ENCODE results near the gene AOAH. TPM values are rescaled to one million over a fixed set of nuclear protein-coding genes. Genes with fewer than 3 reads are reported as not detected.
A peak's percentile ranks its signal among the peaks of the same experiment; 100 is the strongest.

Gene AOAH
- total RNA-seq, 2 experiments from 2014 or later, result 19.4 to 26.8 TPM

DNA sequence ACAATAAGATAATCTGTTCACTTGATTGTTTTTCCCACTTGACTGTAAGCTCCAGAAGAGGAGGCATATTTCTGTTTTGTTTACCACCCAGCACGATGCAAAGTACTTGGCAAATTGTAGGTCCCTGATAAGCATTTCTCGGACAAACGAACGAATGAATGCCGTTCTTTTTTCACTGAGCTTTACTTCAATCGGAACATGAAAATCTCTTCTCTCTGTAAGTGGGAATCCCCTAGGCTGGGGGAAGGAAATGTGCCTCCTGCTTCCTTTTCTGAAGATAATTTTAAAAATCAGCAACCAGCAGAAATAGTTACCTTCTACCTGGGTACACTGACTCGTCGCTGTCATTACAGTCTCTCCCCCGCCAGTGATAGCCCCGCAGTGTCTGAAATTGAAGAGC, 102.9 kb downstream of the AOAH start:
- Mint-ChIP-seq H3K4me3 (no peak overlapping the region), H3K36me3 (peaks cover 16% of the 10 kb centered on the region), H3K9me3 (no peaks in the 10 kb centered on the region), H3K27me3 (no peaks in the 10 kb centered on the region), H3K4me1 (peaks cover 6% of the 10 kb centered on the region), H3K27ac (no peak overlapping the region)
- DNase-seq (no peak), ATAC-seq (ENCODE audit: low read depth) (no peak)
- POLR2A ChIA-PET, result no interaction called here

DNA sequence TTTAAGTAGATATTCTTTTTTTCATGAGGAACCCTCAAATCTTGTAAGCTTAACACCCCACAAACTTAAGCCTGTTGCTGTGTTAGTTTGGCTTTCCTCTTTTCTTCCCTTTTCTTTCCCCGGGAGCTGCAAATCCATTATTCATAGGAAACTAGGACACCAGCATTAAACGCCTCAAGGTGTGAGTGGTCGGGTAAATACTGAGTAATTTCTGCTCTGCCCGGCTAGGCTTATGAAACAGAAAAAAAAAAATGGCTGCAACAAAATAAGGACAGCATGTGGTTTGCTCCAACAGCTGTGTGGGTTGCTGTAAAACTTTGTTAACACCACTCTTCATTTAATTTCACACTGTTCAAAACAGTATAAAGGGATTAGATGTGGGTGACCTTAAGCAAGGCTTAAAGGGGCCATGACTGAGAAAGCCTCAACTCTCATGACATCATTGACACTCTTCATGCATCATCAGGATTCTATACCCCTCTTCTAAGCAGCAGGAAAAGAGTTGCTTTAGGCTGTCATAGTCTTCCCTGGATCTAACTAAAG, 104.1 kb downstream of the AOAH start:
- H3K36me3 Mint-ChIP-seq, result peaks cover 19% of the 10 kb centered on the region
- no peak overlapping the region for H3K27ac Mint-ChIP-seq
- peaks cover 3% of the 10 kb centered on the region for H3K4me1 Mint-ChIP-seq
- DNase-seq, result no peak
- no peak for ATAC-seq (ENCODE audit: low read depth)
- POLR2A ChIA-PET, result no interaction called here
- H3K27me3 Mint-ChIP-seq, result no peaks in the 10 kb centered on the region
- no peaks in the 10 kb centered on the region for H3K9me3 Mint-ChIP-seq
- H3K4me3 Mint-ChIP-seq, result no peak overlapping the region

GRCh38 chr7:36617408-36617807, 106.9 kb downstream of the AOAH start:
- ATAC-seq (ENCODE audit: low read depth), result no peak
- no peaks in the 10 kb centered on the region for H3K27me3 Mint-ChIP-seq
- no peak overlapping the region for H3K4me3 Mint-ChIP-seq
- no peaks in the 10 kb centered on the region for H3K9me3 Mint-ChIP-seq
- peaks cover 14% of the 10 kb centered on the region for H3K36me3 Mint-ChIP-seq
- no peak for DNase-seq
- POLR2A ChIA-PET, result no interaction called here
- H3K27ac Mint-ChIP-seq, result no peak overlapping the region
- H3K4me1 Mint-ChIP-seq, result peaks cover 12% of the 10 kb centered on the region

GRCh38 chr7:36615852-36616540, 108.3 kb downstream of the AOAH start:
- POLR2A ChIA-PET, result no interaction called here
- H3K4me1 Mint-ChIP-seq, result peaks cover 10% of the 10 kb centered on the region

GRCh38 chr7:36614959-36615358, 109.3 kb downstream of the AOAH start:
- H3K9me3 Mint-ChIP-seq, result no peaks in the 10 kb centered on the region
- H3K36me3 Mint-ChIP-seq, result peaks cover 11% of the 10 kb centered on the region
- H3K27ac Mint-ChIP-seq, result no peak overlapping the region
- peaks cover 10% of the 10 kb centered on the region for H3K4me1 Mint-ChIP-seq
- DNase-seq (no peak), ATAC-seq (ENCODE audit: low read depth) (no peak)
- H3K27me3 Mint-ChIP-seq, result no peaks in the 10 kb centered on the region
- POLR2A ChIA-PET, result no interaction called here
- H3K4me3 Mint-ChIP-seq, result no peak overlapping the region

More at GRCh38 chr7:36615852-36616540, 108.3 kb downstream of the AOAH start:
- no peaks in the 10 kb centered on the region for H3K9me3 Mint-ChIP-seq
- no peaks in the 10 kb centered on the region for H3K27me3 Mint-ChIP-seq
- no peak for ATAC-seq (ENCODE audit: low read depth)
- H3K36me3 Mint-ChIP-seq, result peaks cover 8% of the 10 kb centered on the region
- no peak for DNase-seq
- no peak overlapping the region for H3K4me3 Mint-ChIP-seq
- no peak overlapping the region for H3K27ac Mint-ChIP-seq

DNA sequence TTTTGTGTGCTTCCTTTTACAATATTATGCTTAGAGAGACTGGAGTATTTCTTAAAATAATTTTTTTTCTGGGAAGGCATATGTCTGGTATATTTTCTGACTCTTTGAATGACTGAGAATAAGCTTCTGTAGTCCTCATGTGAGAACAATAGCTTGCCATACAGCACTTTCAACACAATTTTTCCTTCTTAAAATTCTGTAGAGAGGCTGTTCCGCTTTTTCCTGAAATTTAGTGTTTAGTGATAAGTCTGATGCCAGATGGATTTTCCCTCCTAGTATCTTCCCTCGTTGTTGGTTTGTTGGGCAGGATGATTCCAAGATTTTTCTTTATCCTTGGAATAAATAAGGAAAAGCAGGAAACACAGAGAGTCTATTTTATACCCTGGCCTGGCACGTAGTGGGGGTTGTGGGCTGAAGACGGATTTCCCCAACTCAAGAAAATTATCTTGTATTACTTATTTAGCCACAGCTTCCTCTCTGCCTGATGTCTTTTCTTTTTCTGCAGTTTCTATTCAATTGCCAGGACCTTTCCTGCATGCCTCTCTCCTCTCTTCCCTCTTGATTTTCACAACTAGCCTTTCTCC, 111.2 kb downstream of the AOAH start:
- no peak for ATAC-seq (ENCODE audit: low read depth)
- Mint-ChIP-seq H3K27me3 (no peaks in the 10 kb centered on the region), H3K4me3 (no peak overlapping the region), H3K9me3 (no peaks in the 10 kb centered on the region), H3K36me3 (peaks cover 13% of the 10 kb centered on the region), H3K27ac (no peak overlapping the region), H3K4me1 (peaks cover 13% of the 10 kb centered on the region)
- POLR2A ChIA-PET, result no interaction called here
- no peak for DNase-seq

DNA sequence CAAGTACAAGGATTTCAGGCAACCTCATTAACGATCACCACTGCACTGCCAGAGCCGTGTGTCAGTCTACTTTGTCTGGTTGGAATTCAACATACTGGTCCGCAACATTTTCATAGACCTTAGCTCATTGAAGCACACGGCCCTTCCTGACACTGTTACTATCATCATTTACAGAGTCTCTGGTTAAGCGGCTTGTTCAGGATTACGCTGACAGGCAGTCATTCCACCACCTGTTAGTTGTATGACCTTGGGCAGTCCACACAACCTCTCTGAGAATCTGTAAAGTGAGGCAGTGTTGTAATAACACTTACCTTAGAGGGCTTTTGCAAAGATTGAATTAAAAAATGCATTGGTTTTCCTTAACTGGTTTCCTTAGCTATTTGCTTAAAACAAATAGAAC, 112.6 kb downstream of the AOAH start:
- Mint-ChIP-seq H3K27ac (no peak overlapping the region), H3K36me3 (peaks cover 13% of the 10 kb centered on the region)
- POLR2A ChIA-PET, result no interaction called here

DNA sequence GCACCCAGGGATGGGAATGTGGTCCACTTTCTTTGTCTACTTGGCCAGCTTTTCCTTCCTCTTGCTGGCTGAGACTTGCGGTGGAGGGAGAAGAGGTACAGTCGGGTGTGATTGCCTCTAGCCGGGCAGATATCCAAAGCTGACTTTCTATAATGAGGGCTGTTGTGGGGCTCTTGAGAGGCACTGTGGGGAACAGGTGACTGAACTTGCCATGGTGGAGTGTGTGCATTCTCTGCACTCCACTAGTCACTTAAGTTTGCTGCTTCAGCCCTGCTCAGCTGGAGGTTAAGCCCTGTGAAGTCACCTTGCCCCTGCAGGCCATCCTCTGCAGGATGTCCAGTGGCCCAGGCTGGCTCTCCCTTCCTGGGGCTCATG, 116.6 kb downstream of the AOAH start:
- no peak overlapping the region for H3K27ac Mint-ChIP-seq
- DNase-seq, result no peak

More for the DNA sequence above, 112.6 kb downstream of the AOAH start:
- H3K27me3 Mint-ChIP-seq, result no peaks in the 10 kb centered on the region
- H3K4me1 Mint-ChIP-seq, result peaks cover 21% of the 10 kb centered on the region
- ATAC-seq (ENCODE audit: low read depth) (no peak), DNase-seq (no peak)
- no peaks in the 10 kb centered on the region for H3K9me3 Mint-ChIP-seq
- H3K4me3 Mint-ChIP-seq, result no peak overlapping the region

DNA sequence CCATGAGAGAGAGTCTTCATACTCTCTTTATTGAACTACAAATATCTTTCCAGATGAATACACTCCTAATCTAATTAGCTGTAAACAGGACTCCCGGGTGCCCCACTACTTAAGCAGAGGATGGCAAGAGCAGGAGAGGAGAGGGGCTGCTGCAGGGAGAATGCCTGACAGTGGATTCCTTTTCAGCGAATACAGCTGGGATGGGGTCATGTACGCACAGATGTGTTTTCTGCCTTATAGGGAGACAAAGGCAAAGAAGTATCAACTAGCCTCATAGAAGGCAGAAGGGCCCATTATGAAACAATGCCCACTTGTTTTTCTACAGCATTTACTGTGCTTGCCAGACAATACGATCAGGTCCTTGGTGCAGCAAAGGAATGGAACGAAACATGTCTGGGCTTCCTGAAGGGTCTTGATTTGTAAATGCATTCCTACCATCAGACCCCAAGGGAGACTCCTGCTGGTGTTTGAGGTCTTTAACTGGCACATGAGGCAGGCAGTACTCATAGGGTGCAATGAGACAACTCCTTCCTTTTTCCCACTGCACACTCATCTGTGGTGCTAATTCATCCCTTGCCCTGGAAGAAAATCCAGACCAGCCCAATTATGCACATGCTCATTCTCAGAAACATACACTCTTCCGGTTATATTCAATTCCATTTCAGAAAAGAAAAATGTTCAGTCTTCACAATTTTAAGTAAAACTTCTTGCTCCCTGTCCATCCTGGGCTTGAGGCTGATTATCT, 117.1 kb downstream of the AOAH start:
- no peaks in the 10 kb centered on the region for H3K9me3 Mint-ChIP-seq
- H3K27ac Mint-ChIP-seq, result peak overlapping the region; percentile 31
- DNase-seq, result no peak
- H3K4me3 Mint-ChIP-seq, result peak overlapping the region; percentile 26
- no peak for ATAC-seq (ENCODE audit: low read depth)
- H3K27me3 Mint-ChIP-seq, result no peaks in the 10 kb centered on the region
- POLR2A ChIA-PET, result no interaction called here
- peaks cover 29% of the 10 kb centered on the region for H3K4me1 Mint-ChIP-seq
- peaks cover 8% of the 10 kb centered on the region for H3K36me3 Mint-ChIP-seq

More for the DNA sequence above, 116.6 kb downstream of the AOAH start:
- Mint-ChIP-seq H3K36me3 (peaks cover 8% of the 10 kb centered on the region), H3K27me3 (no peaks in the 10 kb centered on the region), H3K9me3 (no peaks in the 10 kb centered on the region), H3K4me3 (no peak overlapping the region), H3K4me1 (peaks cover 27% of the 10 kb centered on the region)
- POLR2A ChIA-PET, result no interaction called here
- no peak for ATAC-seq (ENCODE audit: low read depth)

GRCh38 chr7:36606153-36606975, 117.9 kb downstream of the AOAH start:
- ATAC-seq (ENCODE audit: low read depth) (no peak), DNase-seq (no peak)
- peak overlapping the region; percentile 31 for H3K27ac Mint-ChIP-seq
- peaks cover 8% of the 10 kb centered on the region for H3K36me3 Mint-ChIP-seq
- POLR2A ChIA-PET, result no interaction called here
- peaks cover 34% of the 10 kb centered on the region for H3K4me1 Mint-ChIP-seq
- H3K4me3 Mint-ChIP-seq, result peak overlapping the region; percentile 26
- H3K27me3 Mint-ChIP-seq, result no peaks in the 10 kb centered on the region
- H3K9me3 Mint-ChIP-seq, result no peaks in the 10 kb centered on the region

- peak; percentile 27 for ATAC-seq (ENCODE audit: low read depth)
- POLR2A ChIA-PET, result no interaction called here
These were observed 118.8 kb downstream of the AOAH start for GRCh38 chr7:36605261-36606051.

DNA sequence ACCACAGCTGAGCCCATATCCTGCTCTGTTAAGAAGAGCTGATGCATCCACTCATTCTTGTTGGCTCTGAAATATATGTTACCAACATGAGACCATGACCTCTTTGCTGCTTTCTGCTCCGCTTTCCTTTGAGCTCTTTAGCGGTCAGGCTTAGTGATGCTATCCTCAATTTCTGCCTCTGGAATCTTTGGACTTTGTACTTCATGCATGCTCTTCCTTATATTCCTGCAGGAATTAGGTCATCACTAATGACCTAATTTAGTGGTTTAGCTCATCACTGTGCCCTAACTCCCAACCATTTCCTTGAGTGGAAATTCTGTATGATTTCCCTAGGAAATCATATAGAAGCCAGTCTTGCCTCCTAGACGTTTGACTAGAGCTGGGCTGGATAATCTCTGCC, 119.5 kb downstream of the AOAH start:
- ATAC-seq (ENCODE audit: low read depth) (no peak), DNase-seq (no peak)
- POLR2A ChIA-PET, result no interaction called here
- Mint-ChIP-seq H3K27ac (no peak overlapping the region), H3K36me3 (peaks cover 4% of the 10 kb centered on the region), H3K27me3 (no peaks in the 10 kb centered on the region), H3K4me3 (no peak overlapping the region), H3K4me1 (peaks cover 41% of the 10 kb centered on the region), H3K9me3 (no peaks in the 10 kb centered on the region)

More at GRCh38 chr7:36605261-36606051, 118.8 kb downstream of the AOAH start:
- H3K27ac Mint-ChIP-seq, result peak overlapping the region; percentile 27
- H3K4me3 Mint-ChIP-seq, result peak overlapping the region; percentile 38
- no peak for DNase-seq
- H3K9me3 Mint-ChIP-seq, result no peaks in the 10 kb centered on the region
- H3K36me3 Mint-ChIP-seq, result peaks cover 4% of the 10 kb centered on the region
- H3K4me1 Mint-ChIP-seq, result peaks cover 40% of the 10 kb centered on the region
- no peaks in the 10 kb centered on the region for H3K27me3 Mint-ChIP-seq

All from activated naive CD8-positive, alpha-beta T cell treated with anti-CD3 and anti-CD28 coated beads, Interleukin-2, amount 10 ng/mL, durations not matched to agents 7 days and 5 days (primary cell).